SU-DHL-6 (cell line): ENCODE results near the gene KCNN1.

Experiments used
- CTCF ChIP-seq: fragments of 200-600 bp; sonication (generic); IDR thresholded peaks from one replicate; pipeline ENCODE4 v1.5.1; 2017; ENCODE audit warnings: antibody characterized with exemption, mild to moderate bottlenecking, low read length, moderate library complexity; ENCODE audit not compliant: insufficient read depth, poor library complexity, severe bottlenecking
- EZH2phosphoT487 ChIP-seq: fragments of 200-600 bp; sonication (generic), shearing (Covaris generic); conservative IDR thresholded peaks from 2 replicates; pipeline ENCODE4 v1.6.1; 2018; ENCODE audit warnings: mild to moderate bottlenecking, antibody characterized with exemption, low read length, moderate library complexity, mixed read lengths

GRCh38 chr19:17975032-17975431 is 8.1 kb downstream of the KCNN1 start:
- TF ChIP-seq CTCF, result no peak
- no peak for TF ChIP-seq EZH2phosphoT487
